Uterus (tissue), 4 donors: Measurements from ENCODE around the gene BCAS3. TPM values are rescaled to one million over a fixed set of nuclear protein-coding genes. Genes with fewer than 3 reads are reported as not detected.

Experiments used
- DNase-seq, 2 donors: peaks; one replicate each; pipeline ENCODE4 v3.0.0-alpha.2; 2019 to 2020
- H3K27ac ChIP-seq, 2 donors: fragments of 200-600 bp; sonication (generic); 1 replicate in 1 of 2; 2 replicates in 1 of 2; pipeline ENCODE4 v1.5.1; 2016 to 2018
- H3K27me3 ChIP-seq, 2 donors: fragments of 200-600 bp; sonication (generic); one replicate each; pipeline ENCODE4 v1.5.1; 2018 to 2019; ENCODE audit warnings: control low read depth in 1 of 2
- H3K36me3 ChIP-seq, 2 donors: fragments of 200-600 bp; sonication (generic); one replicate each; pipeline ENCODE4 v1.5.1; 2019; ENCODE audit warnings: control low read depth in 1 of 2
- H3K4me1 ChIP-seq, 2 donors: fragments of 200-600 bp; sonication (generic); one replicate each; pipeline ENCODE4 v1.5.1; 2018 to 2019; ENCODE audit warnings: control low read depth in 1 of 2
- H3K4me3 ChIP-seq, 2 donors: fragments of 200-600 bp; sonication (generic); 1 replicate in 1 of 2; 2 replicates in 1 of 2; pipeline ENCODE4 v1.5.1; 2018 to 2019; ENCODE audit warnings: mild to moderate bottlenecking in 1 of 2
- H3K9me3 ChIP-seq, 2 donors: fragments of 200-600 bp; sonication (generic); one replicate each; pipeline ENCODE4 v1.5.1; 2019; ENCODE audit warnings: control low read depth in 1 of 2
- POLR2A ChIP-seq, 2 donors: fragments of 450-650 bp; IDR thresholded peaks; one replicate each; pipeline ENCODE4 v1.6.1; 2016; ENCODE audit warnings: antibody characterized with exemption in 2 of 2, mild to moderate bottlenecking in 1 of 2, moderate library complexity in 1 of 2
- intact Hi-C: fragments of 100-400 bp; cut with DNase I; formaldehyde crosslinking; loops from one replicate; pipeline ENCODE4 v1.15.1; 2023; ENCODE audit warnings: low total_unique reads
- total RNA-seq, 4 donors: library from RNA; depleted of rRNA in 3 of 4; stranded (reverse); fragments of >200 nt in 3 of 4; gene quantifications; one replicate each; pipeline versions ENCODE4 v1.1.0 to v1.2.4, GENCODE V29; 2014 to 2023
- TF ChIP-seq, protein P1 (sequence below), 4 experiments: fragments of 200-600 bp in 2 of 4; fragments of 450-650 bp in 2 of 4; sonication (generic) in 2 of 4; IDR thresholded peaks; one replicate each; pipeline ENCODE4 v1.5.1; 2016 to 2019; ENCODE audit warnings: antibody characterized with exemption in 4 of 4, mild to moderate bottlenecking in 2 of 4, moderate library complexity in 1 of 4
- donor health status: DM: yes; HTN: yes; CAD: no.

Gene BCAS3
- total RNA-seq, 4 donors from 2014 or later = 42.6 to 147 (median 83.7) TPM

DNA sequence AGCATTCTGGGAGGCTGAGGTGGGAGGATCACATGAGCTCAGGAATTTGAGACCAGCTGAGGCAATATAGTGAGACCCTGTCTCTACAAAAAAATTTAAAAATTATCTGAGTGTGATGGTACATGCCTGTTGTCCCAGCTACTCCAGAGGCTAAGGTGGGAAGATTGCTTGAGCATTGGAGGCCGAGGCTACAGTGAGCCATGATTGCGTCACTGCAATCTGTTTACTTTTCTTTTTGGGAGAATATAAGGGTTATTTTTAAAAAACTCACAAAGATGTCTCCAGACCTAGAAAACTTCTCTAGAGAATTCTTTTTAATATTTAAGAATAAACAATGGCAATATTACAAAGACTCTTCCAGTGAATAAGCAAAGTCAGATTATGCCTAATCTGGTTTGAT, 226.9 kb downstream of the BCAS3 start:
- TF ChIP-seq, protein P1, sequence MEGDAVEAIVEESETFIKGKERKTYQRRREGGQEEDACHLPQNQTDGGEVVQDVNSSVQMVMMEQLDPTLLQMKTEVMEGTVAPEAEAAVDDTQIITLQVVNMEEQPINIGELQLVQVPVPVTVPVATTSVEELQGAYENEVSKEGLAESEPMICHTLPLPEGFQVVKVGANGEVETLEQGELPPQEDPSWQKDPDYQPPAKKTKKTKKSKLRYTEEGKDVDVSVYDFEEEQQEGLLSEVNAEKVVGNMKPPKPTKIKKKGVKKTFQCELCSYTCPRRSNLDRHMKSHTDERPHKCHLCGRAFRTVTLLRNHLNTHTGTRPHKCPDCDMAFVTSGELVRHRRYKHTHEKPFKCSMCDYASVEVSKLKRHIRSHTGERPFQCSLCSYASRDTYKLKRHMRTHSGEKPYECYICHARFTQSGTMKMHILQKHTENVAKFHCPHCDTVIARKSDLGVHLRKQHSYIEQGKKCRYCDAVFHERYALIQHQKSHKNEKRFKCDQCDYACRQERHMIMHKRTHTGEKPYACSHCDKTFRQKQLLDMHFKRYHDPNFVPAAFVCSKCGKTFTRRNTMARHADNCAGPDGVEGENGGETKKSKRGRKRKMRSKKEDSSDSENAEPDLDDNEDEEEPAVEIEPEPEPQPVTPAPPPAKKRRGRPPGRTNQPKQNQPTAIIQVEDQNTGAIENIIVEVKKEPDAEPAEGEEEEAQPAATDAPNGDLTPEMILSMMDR (IDR thresholded peaks at IDR 0.05) = no peak
- TF ChIP-seq POLR2A (IDR thresholded peaks at IDR 0.05) = no peak
- Histone ChIP-seq H3K9me3 (no peaks in the 10 kb centered on the region), H3K4me3 (no peak overlapping the region), H3K4me1 (no peaks in the 10 kb centered on the region), H3K27ac (no peak overlapping the region), H3K27me3 (no peaks in the 10 kb centered on the region), H3K36me3 (no peaks in the 10 kb centered on the region)
- intact Hi-C loops = no loop called here
- no peak for DNase-seq

DNA sequence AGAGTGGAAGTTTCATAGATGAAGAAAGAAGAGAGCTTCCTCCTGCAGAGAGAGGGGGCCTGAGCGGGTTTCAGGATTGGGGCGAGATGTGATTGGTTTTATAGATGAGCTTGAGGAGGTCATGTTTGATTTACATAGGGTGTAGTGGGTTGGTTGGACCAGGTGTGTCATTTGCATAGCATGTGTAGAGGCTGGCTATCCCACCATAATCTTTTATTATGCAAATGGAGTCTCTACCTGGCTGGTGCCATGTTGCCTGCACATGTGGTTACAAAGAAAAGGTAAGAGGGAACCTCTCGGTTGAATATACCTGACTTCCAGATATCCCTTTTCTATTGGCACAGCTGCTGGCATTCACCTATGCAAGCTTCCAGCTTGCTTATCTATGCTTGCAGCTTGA, 228.1 kb downstream of the BCAS3 start:
- H3K4me1 ChIP-seq = no peaks in the 10 kb centered on the region
- no peaks in the 10 kb centered on the region for H3K27me3 ChIP-seq
- DNase-seq = no peak
- no peaks in the 10 kb centered on the region for H3K36me3 ChIP-seq
- H3K9me3 ChIP-seq = no peaks in the 10 kb centered on the region
- no peak for TF ChIP-seq POLR2A (IDR thresholded peaks at IDR 0.05)
- TF ChIP-seq, protein P1 (IDR thresholded peaks at IDR 0.05) = no peak
- H3K4me3 ChIP-seq = no peak overlapping the region
- no peak overlapping the region for H3K27ac ChIP-seq
- intact Hi-C loops = no loop called here

DNA sequence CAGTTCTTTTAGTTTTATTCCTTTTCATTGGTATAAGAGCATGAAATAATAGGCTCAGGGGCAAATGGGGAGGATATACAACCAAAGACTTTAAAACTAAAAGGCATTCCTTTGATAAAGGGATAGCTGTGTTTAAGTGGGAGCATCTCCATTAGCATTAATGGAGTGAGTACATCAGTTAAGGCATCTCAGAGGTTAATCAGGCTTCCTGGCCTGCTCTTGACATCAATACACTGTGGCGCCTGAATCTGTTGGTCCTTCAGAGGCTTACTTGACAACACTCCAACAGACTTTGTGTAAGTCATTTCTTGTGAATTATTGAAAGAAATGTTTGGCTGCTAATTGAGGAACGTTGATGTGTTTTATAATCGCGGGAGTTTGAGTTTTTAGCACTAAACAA, 230.7 kb downstream of the BCAS3 start:
- TF ChIP-seq, protein P1 (IDR thresholded peaks at IDR 0.05) = no peak
- TF ChIP-seq POLR2A (IDR thresholded peaks at IDR 0.05) = no peak

DNA sequence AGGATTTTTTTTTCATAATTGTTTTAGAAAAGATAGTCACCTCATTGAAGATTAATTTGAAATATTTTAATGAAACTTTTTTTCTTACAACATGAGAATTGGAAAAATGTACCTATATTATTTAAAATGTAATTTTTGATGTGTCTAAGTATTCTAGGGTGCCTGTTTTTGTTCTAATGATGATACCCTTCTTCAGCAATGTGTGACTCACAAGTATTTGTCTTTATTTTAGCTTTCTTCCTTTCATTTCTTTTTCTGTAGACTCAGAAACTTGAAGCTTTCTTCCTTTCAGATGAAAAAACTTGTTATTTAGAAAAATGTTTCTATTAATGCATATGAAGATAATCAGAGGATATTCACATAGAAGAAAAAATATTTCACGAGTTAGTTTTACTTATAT, 231.8 kb downstream of the BCAS3 start:
- no peak overlapping the region for H3K27ac ChIP-seq
- no peak overlapping the region for H3K4me3 ChIP-seq
- DNase-seq = no peak
- no peaks in the 10 kb centered on the region for H3K4me1 ChIP-seq
- H3K9me3 ChIP-seq = no peaks in the 10 kb centered on the region
- no peaks in the 10 kb centered on the region for H3K27me3 ChIP-seq
- intact Hi-C loops = no loop called here
- TF ChIP-seq POLR2A (IDR thresholded peaks at IDR 0.05) = no peak
- TF ChIP-seq, protein P1 (IDR thresholded peaks at IDR 0.05) = no peak
- no peaks in the 10 kb centered on the region for H3K36me3 ChIP-seq

More for the DNA sequence above, 230.7 kb downstream of the BCAS3 start:
- Histone ChIP-seq H3K4me3 (no peak overlapping the region), H3K36me3 (no peaks in the 10 kb centered on the region), H3K4me1 (no peaks in the 10 kb centered on the region), H3K27me3 (no peaks in the 10 kb centered on the region), H3K9me3 (no peaks in the 10 kb centered on the region), H3K27ac (no peak overlapping the region)
- no peak for DNase-seq
- intact Hi-C loops = no loop called here

DNA sequence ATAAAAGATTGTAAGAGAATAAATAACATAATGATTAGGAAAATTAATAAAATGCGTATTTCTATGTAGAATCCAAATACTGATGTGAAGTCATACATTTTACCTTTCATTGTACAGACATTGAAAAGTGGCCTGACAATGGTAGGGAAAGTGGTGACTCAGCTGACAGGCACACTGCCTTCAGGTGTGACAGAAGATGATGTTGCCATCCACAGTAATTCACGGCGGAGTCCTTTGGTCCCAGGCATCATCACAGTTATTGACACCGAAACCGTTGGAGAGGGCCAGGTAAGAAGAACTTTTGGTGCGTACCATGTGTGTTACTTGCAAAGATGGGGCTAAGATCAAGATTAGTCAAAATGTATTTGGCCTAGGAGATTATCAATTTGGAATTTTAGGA, 232.8 kb downstream of the BCAS3 start:
- H3K9me3 ChIP-seq = no peaks in the 10 kb centered on the region
- intact Hi-C loops = no loop called here
- TF ChIP-seq POLR2A (IDR thresholded peaks at IDR 0.05) = no peak
- TF ChIP-seq, protein P1 (IDR thresholded peaks at IDR 0.05) = no peak
- no peaks in the 10 kb centered on the region for H3K4me1 ChIP-seq
- no peak overlapping the region for H3K27ac ChIP-seq
- H3K4me3 ChIP-seq = no peak overlapping the region
- no peaks in the 10 kb centered on the region for H3K36me3 ChIP-seq
- DNase-seq = no peak
- H3K27me3 ChIP-seq = no peaks in the 10 kb centered on the region
